Glomerular visceral epithelial cell (primary cell): Measurements from ENCODE around the gene ZFAND3.

Experiments
- DNase-seq: peaks from one replicate; pipeline ENCODE4 v3.0.0-alpha.2; 2016; ENCODE audit errors: extremely low spot score

ZFAND3 gene

DNA sequence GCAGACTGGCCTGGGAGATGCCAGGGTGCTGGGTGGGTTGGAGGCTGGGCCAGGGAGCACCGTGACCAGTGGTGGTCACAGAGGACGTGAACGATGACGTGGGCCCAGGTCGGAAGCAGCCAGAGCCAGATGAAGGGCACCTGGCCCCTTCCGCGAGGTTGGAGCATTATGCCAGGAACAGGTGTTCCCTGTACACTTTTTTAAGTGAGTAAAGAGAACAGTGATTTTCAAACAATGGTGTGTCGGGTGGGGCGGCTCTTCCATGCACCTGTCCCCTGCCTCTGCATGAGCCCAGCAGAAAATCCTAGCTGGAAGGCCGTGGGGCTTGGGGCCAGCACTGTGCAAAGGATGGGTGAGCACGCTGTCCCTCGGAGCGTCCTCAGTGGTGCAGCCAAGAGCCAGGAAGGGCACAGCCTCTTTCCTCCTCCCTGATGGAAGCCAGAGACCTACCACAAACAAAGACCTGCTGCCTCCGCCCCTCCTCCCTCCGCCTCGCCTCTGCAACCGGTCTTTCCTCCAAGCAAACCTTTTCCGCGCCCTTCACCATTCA, 350.5 kb downstream of the ZFAND3 start:
- DNase-seq, result no peak

DNA sequence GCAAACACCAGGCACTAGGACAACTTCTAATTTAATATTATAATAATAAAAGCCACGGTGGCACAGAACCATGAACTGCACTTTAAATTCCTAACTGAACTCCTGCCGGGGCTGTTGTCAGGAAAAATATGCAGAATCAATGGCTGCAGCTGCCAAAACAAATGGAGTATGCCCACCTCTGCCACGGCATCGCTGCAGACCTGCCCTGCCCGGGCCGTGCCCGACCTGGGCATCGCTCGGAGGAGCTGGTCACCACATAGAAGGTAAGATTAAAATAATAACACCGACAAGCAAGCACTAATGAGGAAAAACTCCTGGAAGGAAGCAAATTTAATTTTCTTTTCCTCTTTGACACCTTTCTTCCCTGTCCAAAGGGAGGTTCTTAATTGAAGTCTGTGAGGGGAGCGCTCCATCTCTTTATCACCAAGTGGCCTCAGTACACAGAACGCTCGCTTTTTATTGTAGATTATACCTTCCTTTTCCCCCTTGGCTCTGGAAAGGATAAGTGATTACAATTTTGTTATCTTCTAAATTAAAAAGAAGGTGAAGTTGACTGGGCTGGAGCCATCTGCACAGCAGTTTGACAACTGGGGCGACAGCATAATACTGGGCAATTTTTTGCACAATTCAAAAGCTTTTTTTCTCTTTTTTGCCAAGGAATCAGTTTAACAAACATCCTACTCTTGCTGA, 351.3 kb downstream of the ZFAND3 start:
- DNase-seq, result no peak

DNA sequence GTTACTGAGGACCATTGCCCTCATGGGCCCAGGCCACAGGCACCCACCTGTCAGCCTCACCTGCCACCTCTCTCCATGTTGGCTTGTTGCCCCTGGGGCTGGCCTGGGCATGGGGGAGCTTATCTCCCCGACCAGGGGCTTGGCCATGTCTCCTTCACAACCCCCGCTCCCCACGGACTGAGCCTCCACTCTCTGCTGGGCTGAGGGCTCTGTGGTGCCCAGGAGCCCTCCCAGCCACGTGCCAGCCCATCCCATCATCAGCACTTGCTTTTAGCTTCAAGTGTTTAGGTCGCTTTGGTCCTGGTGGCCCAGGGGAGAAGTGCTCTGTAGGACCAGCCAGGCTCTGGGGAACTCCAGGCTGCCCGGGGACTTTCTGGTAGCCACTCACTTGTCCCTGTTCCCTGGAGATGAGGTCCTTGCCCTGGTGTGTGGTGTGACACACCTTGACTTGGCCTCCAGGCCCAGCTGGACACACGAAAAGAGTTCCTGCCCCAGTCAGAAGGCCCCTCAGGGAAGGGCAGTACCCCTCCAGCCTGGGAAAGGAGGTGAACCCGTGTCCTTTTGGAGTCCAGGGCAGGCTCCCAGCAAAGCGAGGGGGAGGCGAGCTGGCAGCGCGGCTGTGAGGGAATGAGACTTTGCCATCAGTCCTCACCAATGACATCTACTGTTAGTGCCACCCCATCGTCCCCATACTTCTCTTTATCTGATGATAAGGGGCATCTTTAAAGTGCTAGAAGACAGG, 352.6 kb downstream of the ZFAND3 start:
- no peak for DNase-seq

DNA sequence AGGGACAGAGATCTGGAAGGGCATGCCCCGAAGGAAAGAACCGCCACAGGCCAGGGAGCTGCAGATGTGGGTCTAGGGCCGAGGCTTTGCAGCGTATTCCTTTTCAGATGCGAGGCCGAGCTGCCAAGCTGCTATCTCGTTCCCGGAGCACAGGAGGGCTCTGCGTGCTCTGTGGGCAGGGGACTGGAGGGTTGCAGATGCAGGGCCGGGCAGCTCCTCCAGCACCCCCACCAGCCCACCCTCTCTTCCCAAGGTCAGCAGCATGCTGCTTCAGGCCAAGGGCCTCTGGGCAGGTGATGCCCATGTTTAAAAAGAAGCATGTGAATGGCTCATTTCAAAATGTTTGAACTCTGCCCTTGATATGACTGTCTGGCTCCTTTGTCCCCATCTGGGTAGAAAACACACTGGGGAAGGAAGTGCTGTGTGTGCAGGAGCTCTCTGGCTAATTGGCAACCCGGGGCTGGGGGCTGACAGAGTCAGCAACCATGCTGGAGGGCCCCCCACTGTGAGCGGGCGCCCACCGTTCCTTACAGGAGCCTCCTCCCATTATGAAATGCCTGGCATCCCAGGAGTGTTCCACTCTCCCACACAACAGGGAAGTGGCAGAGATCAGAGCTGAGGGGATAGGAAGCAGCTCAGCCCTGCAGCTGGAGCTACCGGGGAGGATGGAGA, 353.3 kb downstream of the ZFAND3 start:
- no peak for DNase-seq

DNA sequence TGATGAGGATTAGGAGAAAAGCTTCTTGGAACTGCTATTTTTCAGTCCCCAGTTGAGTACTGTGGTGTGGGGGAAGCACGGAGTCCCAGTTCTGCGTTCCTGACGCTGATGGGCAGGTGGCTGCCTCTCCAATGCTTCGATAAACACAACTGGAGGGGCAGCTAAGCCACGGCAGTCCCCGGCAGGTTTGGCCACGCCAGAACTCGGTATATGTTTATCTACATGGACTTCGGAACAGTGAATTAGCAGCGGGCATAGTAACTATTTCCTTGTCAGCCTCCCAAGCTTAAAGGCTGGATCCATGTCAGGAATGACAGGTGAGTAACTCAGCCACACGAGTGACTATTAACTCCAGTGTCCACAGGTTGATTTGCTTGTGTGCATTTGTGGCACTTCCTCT, 354.4 kb downstream of the ZFAND3 start:
- DNase-seq, result no peak

DNA sequence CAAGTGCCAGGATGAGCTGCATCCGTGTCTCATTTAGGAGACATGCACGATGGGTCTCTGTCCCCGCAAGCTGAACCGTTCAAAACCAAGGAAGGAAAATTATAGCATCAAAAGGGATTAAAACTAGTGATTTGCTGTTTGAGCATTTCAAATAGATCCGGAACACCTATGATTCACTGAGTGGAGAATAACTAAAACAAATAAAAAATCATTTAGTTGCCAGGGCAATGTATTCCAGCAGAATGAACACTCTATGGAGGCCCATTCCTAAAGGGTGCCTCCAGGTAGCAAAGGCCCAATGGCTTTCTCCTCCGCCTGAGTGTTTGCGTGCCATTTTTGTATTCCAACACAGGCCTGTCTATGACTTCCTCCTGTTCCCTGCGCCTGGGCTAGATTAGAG, 354.8 kb downstream of the ZFAND3 start:
- no peak for DNase-seq

DNA sequence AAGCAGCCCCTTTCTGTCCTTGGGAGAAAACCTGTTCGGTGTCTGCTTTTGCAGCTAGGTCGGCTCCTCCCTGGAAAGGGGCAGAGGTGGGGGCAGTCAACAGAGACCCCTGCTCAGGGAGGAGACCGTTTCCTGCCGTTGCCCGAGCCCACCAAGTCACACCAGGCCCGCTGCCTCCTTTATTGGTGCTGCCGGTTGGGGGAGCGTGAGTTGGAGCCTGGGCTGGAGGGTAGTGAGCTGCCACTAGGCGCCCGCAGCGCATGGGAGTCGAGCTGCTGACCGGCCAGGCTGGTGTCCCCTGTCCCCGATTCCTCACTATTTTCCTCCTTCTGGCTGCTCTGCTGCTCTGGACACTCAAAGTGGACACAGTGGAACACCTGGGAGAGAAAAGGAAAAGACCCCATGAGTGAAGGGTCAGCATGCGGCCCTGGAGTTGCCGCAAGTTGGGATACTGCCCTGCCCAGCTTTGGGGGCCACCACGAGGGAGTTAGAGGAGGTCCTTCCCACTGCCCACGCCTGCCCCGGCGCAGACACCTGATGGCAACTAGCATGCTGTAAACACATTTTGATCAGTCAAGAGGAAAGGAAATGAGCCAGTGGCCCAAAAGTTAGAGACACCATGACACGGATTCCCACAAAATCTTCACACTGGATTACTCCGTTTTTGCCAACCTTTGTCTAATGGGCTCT, 355.4 kb downstream of the ZFAND3 start:
- no peak for DNase-seq

DNA sequence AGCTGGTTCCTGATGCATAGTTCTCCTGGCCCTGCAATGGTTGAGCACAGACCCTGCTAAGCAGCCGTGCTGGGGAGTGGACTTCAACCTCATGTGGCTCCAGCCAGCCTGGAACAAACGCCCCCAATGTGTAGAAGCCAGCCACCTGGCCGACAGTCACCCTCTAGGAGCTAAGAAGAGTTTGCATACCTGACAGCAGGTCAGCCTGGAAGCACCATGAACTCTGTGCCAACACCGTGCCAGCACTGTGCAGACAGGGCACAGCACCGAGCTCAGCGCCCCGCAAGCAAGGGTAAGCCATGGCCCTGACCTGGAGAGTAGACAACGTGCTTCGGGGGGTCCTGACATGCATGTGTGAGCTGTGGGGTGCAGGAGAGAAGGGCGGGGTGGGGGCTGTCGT, 356.3 kb downstream of the ZFAND3 start:
- no peak for DNase-seq

DNA sequence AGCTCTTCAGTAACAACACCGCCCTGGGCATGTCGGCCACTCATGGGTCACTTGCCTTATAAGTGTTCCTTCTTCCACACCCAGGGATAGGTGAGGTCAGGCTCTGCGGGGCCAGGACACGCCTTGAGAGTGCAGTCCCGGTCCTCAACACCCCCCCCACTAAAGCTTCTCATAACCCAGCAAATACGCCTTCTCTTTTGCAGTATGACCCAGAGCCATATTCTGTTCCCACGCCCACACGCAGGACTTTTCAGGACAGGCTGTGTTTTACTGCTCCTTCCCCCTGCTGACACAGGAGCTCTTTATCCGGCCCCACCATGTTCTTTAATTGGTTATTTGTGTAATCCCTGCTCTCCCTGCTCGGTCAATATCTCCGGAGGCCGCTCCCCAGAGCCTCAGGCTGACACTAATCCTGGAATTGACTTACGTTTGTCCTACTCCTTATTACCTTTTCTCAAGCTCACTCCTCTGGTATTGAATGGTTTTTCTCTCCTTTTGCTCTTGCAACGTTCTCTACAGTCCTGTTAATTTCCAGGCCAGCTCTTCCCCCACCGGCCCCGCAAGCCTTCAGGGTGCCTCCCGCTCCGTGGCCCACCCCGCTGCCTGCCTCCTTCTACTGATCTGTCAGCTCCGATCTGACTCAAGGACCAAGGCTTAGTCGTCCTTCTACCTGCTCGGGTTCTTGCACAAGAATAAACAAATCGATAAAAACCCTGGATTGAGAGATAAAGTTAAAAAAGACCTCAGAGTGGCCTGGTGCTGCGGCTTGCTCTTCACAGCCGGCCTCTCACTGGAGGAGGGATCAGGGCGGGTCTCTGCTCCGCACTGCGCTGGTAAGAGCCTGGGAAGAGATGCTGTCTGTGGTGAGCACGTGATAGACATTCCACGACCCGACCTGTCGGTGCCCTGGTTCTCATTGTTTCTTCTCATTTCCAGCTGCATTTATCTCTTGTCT, 357.5 kb downstream of the ZFAND3 start:
- DNase-seq, result no peak

DNA sequence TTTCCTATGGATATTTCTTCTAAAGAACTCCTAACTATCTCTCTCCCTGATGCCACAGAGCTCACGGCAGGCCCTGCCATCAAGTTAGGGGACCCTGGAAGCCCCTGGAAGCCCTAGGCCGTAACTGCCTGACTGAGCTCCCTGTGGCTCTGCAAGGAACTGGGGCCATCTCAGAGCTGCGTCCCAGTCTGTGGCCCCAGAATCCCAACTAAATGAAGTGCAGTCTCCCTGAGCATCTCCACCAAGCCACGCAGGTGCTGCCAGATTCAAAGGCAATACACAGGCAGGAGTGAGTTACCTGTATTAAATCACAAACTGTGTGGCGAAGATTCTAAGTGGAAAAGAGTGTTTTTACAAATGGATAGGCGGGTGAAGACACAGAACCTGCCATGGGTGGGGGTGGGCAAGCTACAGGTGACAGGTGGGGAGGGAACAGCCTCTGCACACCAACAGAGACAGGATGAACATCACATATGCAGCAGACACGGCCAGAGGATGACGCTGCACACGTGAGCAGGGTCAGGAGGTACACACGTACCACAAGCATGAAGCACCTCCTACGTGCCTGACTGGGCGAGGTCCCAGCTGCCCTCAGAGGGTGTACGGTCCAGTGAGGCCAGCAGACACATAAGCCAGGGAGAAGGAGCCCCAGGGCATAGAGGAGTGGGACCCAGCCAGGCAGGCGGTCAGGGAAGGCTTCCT, 358.5 kb downstream of the ZFAND3 start:
- no peak for DNase-seq

DNA sequence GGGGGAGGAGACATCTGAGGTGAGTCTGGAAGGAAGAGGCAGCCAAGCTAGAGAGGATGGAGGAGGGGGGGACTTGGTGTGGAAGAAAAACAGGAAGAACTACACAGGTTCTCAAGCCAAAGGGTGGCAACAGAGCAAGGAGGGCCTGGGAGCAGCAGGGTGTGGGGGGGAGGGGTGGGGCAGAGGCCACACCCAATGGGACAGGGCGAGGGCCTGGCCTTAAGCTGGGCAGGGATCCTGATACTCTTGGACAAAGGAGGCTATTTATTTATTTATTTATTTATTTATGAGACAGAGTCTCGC, 359.0 kb downstream of the ZFAND3 start:
- no peak for DNase-seq

DNA sequence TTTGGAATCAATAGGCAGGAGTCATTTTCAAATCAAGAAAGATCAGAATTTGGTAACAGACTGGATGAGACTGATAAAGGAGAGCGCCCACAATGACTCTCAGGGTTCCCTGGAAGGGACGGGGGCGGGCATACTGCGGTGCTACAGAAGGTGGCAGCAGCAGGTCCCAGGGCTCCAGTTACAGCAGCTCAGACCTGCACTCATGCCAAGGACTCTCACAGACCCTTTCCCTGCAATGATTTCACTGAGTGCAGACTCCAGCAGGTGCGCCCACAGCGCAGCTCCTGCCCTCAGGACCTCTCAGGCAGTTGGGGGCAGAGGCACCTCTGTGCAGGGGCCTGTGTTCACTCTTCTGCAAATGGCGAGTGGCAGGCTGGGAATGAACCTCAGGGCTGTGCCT, 359.8 kb downstream of the ZFAND3 start:
- no peak for DNase-seq

DNA sequence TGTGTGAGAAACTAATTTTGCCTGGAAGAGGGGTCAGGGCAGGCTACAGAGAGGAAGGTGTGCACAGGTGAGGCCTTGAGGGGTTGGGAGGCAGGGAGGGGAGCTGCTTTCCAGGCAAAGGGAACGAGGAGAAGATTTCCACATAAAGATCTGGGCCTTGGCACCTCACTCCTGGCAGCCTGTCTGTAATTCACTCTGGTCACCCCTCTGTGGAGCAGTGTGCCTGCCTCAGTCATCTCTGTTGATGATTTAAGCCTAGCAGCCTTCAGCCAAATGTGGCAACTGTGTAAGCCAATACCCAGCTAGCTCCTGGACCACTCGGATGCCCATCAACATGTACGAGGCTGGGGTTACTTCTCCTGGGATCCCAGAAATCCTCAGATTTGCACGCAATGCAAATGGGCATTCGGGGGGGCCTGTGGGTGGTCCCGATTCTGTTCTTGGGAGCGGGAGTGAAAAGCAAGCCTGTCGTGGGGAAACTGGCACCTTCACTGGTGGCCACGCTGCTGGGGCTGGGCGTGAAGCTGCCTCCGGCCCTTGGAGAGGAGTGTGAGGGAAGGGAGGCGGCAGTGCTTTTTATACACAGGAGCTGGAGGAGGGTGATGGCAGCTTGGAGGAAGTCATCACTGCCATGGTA, 360.4 kb downstream of the ZFAND3 start:
- DNase-seq, result no peak

DNA sequence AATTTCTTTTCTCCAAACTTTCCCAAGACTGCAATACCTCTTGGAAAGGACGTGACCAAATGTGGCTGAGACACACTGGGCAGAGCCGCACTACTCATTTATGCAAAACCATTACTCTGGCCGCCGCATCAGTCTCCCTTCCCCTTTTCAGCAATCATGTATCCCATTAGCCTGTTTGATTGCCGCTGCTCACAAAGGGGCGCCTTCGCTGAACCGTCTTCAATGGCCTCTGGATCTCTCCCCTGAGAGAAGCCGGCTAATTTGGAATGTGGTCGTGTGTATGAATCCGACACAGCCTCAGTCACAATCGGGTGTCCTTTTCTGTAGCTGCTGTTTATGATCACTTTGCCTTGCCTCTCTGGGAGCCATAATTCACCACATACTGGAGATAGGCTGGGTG, 361.1 kb downstream of the ZFAND3 start:
- DNase-seq, result no peak

DNA sequence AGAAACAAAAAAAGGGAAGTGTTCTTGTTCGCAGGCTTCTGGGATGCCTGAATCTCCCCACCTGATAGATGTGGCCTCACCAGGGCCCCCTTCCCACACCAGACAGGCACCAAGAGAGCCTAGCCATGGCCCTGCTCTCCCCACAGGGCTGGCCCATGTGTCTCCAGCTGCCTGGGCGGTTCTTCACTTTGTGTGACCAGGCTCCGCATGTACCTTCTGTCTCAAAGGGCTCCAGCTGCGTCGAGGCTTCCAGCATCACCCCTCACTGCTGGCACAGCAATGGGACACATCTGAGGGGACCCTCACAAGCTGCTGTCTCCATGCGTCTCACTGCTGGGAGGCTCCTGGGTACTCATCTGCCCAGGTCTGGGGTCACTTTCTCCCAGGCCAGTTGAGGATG, 362.9 kb downstream of the ZFAND3 start:
- no peak for DNase-seq

DNA sequence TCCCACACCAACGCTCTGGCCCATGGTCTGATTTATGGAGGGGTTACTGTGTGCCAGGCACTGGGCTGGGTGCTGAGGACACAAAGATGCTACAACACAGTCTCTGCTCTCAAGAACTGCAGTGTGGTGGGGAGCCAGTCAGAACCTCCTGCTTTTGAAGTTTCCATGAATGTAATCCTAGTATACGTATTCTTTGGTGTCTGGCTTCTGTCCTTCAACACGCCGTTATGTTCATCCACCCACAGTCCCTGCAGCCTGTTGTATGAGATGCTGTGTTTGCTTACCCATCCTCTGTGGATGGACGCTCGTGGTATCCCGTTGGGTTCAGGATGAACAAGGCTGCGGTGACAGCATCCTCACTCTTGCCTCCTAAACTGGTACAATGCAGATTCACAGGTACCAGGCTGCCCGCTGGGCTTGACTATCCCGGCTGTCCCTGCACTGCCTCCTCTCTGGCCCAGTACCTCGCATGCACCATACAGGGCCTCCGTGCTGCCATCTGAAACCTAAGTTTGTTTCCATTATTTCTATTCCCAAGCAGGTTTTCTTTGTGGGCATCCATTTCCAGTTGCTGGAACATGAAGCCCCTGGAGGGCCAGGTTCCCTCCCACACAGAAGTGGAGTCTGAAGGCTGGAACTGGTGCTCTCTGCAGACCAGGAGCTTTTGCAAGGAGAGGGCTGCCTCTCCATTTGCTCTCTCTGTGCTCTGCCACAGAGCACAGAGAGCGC, 364.5 kb downstream of the ZFAND3 start:
- DNase-seq, result no peak

DNA sequence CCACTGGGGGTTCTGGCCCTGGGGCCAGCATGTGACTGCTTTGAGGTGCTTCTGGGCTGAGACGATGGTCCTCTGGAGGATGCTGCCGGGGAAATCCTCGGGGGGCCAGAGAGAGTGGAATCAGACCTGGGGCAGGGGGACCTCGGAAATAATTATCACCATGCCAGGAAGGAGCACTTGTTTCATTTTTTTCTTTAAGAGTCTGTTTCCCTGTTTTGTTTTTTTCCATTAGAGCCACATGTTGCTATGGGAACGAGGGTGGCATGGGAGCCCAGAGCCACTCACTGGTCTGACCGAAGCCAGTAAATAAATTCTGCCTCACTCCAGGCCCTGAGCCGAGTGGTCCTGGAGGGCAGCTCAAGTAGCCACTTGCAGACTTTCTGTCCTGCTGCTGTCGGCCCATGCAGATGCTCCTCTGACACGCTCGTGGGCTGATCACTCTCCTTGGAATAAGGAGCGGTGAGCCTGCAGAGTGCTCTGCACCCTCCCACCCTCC, 365.1 kb downstream of the ZFAND3 start:
- no peak for DNase-seq

DNA sequence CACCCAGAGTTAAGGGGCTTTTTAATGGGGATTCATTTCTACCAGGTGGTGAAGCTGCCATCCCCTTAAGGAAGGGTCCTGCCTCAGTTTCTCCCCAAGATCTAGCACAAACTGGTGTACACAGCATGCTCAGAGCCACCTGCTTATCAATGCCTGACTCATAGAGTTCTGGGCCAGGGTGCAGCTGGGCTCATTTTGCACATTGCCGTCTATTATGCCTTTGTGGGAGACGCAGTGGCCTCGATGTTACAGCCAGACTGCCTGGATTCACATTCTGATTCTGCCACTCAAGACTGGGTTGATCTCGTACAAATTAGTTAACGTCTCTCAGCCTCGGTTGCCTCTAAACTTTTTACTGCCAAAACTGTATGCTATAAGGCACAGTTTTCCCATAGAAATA, 365.7 kb downstream of the ZFAND3 start:
- DNase-seq, result no peak

DNA sequence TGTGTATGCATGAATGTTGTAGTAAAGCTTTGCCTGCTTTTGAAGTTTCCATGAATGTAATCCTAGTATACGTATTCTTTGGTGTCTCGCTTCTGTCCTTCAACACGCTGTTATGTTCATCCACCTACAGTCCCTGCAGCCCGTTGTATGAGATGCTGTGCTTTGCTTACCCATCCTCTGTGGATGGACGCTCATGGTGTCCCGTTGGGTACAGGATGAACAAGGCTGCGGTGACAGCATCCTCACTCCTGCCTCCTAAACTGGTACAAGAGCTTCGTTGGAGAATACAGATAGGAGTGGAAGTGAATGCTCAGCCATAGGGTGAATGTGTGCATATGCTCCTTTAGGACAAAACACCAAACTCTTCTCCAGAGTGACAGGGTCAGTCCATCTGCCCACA, 366.2 kb downstream of the ZFAND3 start:
- no peak for DNase-seq
